Effector memory CD8-positive, alpha-beta T cell (primary cell): ENCODE data around the gene OR2J3.
"Not testable (repeated sequence)": the region's sequence is repeated elsewhere in the genome, so short reads cannot be mapped to it uniquely, and the experiment has no call there.

Experiments used
- ATAC-seq: fragments of 150-1000 bp; cut with Tn5 transposase; replicated peaks from 2 replicates; pipeline ENCODE4 v1.10.0; 2021; ENCODE audit warnings: mild to moderate bottlenecking, moderate library complexity
- DNase-seq, 3 experiments: peaks; one replicate each; pipeline ENCODE4 v3.0.0; 2021
- H3K27ac Mint-ChIP-seq, 2 donors: one replicate each; pipeline ENCODE4 v1.8.0; 2022; ENCODE audit warnings: mild to moderate bottlenecking in 2 of 2, mixed read lengths in 2 of 2, moderate library complexity in 2 of 2
- H3K27me3 Mint-ChIP-seq, 2 donors: one replicate each; pipeline ENCODE4 v1.8.0; 2022; ENCODE audit warnings: mixed read lengths in 2 of 2
- H3K36me3 Mint-ChIP-seq: one replicate; pipeline ENCODE4 v1.8.0; 2022; ENCODE audit warnings: mild to moderate bottlenecking, moderate library complexity, mixed read lengths; ENCODE audit not compliant: insufficient read depth
- H3K4me1 Mint-ChIP-seq, 2 donors: one replicate each; pipeline ENCODE4 v1.8.0; 2022; ENCODE audit warnings: low read depth in 2 of 2, mixed read lengths in 2 of 2
- H3K4me3 Mint-ChIP-seq, 2 donors: one replicate each; pipeline ENCODE4 v1.8.0; 2022; ENCODE audit warnings: mild to moderate bottlenecking in 2 of 2, mixed read lengths in 2 of 2, moderate library complexity in 2 of 2
- H3K9me3 Mint-ChIP-seq, 2 donors: one replicate each; pipeline ENCODE4 v1.8.0; 2022; ENCODE audit warnings: mixed read lengths in 2 of 2

The OR2J3 gene

GRCh38 chr6:29131691-29132090, 23.8 kb downstream of the OR2J3 start:
- ATAC-seq = no peak
- Mint-ChIP-seq H3K36me3 (no peaks in the 10 kb centered on the region), H3K4me1 (no peaks in the 10 kb centered on the region), H3K9me3 (no peaks in the 10 kb centered on the region), H3K27ac (no peak overlapping the region), H3K4me3 (no peak overlapping the region), H3K27me3 (peaks cover 55 to 59% of the 10 kb centered on the region in 2 donors)
- no peak for DNase-seq

- DNase-seq (no peak), ATAC-seq (no peak)
- Mint-ChIP-seq H3K27me3 (peaks cover 31 to 35% of the 10 kb centered on the region in 2 donors), H3K4me3 (no peak overlapping the region), H3K36me3 (no peaks in the 10 kb centered on the region), H3K27ac (no peak overlapping the region), H3K9me3 (no peaks in the 10 kb centered on the region), H3K4me1 (no peaks in the 10 kb centered on the region)
Observed at GRCh38 chr6:29137724-29138123, 29.9 kb downstream of the OR2J3 start.

GRCh38 chr6:29141606-29142005, 33.7 kb downstream of the OR2J3 start:
- Mint-ChIP-seq H3K4me1 (no peaks in the 10 kb centered on the region), H3K27me3 (peaks cover 29 to 30% of the 10 kb centered on the region in 2 donors), H3K27ac (no peak overlapping the region), H3K36me3 (no peaks in the 10 kb centered on the region), H3K9me3 (no peaks in the 10 kb centered on the region), H3K4me3 (no peak overlapping the region)
- ATAC-seq (no peak), DNase-seq (no peak)

GRCh38 chr6:29142309-29142708, 34.5 kb downstream of the OR2J3 start:
- DNase-seq = no peak

GRCh38 chr6:29146179-29146578, 38.3 kb downstream of the OR2J3 start:
- H3K4me1 Mint-ChIP-seq = no peaks in the 10 kb centered on the region
- DNase-seq (no peak), ATAC-seq (no peak)
- H3K27ac Mint-ChIP-seq = no peak overlapping the region
- no peak overlapping the region for H3K4me3 Mint-ChIP-seq
- peaks cover 32 to 46% of the 10 kb centered on the region in 2 donors for H3K27me3 Mint-ChIP-seq
- no peaks in the 10 kb centered on the region for H3K36me3 Mint-ChIP-seq
- H3K9me3 Mint-ChIP-seq = peaks cover 0 to 9% of the 10 kb centered on the region in 2 donors

More at GRCh38 chr6:29142309-29142708, 34.5 kb downstream of the OR2J3 start:
- Mint-ChIP-seq H3K4me1 (no peaks in the 10 kb centered on the region), H3K36me3 (no peaks in the 10 kb centered on the region), H3K27me3 (peaks cover 33% of the 10 kb centered on the region in 2 donors), H3K9me3 (no peaks in the 10 kb centered on the region), H3K27ac (no peak overlapping the region), H3K4me3 (no peak overlapping the region)
- ATAC-seq = no peak

GRCh38 chr6:29147074-29147473, 39.2 kb downstream of the OR2J3 start:
- Mint-ChIP-seq H3K4me3 (no peak overlapping the region), H3K4me1 (no peaks in the 10 kb centered on the region), H3K36me3 (no peaks in the 10 kb centered on the region), H3K27ac (no peak overlapping the region), H3K27me3 (peaks cover 36 to 51% of the 10 kb centered on the region in 2 donors), H3K9me3 (peaks cover 0 to 9% of the 10 kb centered on the region in 2 donors)
- ATAC-seq (no peak), DNase-seq (no peak)

- H3K4me3 Mint-ChIP-seq, H3K9me3 Mint-ChIP-seq, DNase-seq, H3K36me3 Mint-ChIP-seq, ATAC-seq, H3K27ac Mint-ChIP-seq, H3K4me1 Mint-ChIP-seq: not testable (repeated sequence)
- peaks cover 45 to 62% of the 10 kb centered on the region in 2 donors for H3K27me3 Mint-ChIP-seq
Observed at GRCh38 chr6:29149444-29149843, 41.6 kb downstream of the OR2J3 start.

GRCh38 chr6:29153083-29153482, 45.2 kb downstream of the OR2J3 start:
- no peak overlapping the region for H3K4me3 Mint-ChIP-seq
- H3K27ac Mint-ChIP-seq = no peak overlapping the region
- H3K9me3 Mint-ChIP-seq = peaks cover 0 to 9% of the 10 kb centered on the region in 2 donors
- no peaks in the 10 kb centered on the region for H3K36me3 Mint-ChIP-seq
- ATAC-seq = no peak
- H3K4me1 Mint-ChIP-seq = no peaks in the 10 kb centered on the region
- DNase-seq = no peak
- H3K27me3 Mint-ChIP-seq = peaks cover 51 to 56% of the 10 kb centered on the region in 2 donors

- ATAC-seq, H3K9me3 Mint-ChIP-seq, H3K4me3 Mint-ChIP-seq, DNase-seq, H3K36me3 Mint-ChIP-seq, H3K27ac Mint-ChIP-seq, H3K4me1 Mint-ChIP-seq: not testable (repeated sequence)
- peaks cover 30 to 56% of the 10 kb centered on the region in 2 donors for H3K27me3 Mint-ChIP-seq
Observed at GRCh38 chr6:29155182-29155581, 47.3 kb downstream of the OR2J3 start.

GRCh38 chr6:29159922-29160321, 52.1 kb downstream of the OR2J3 start:
- H3K27me3 Mint-ChIP-seq = peaks cover 47 to 63% of the 10 kb centered on the region in 2 donors
- ATAC-seq, H3K27ac Mint-ChIP-seq, H3K36me3 Mint-ChIP-seq, DNase-seq, H3K4me1 Mint-ChIP-seq, H3K4me3 Mint-ChIP-seq, H3K9me3 Mint-ChIP-seq: not testable (repeated sequence)
